ENCODE results near the gene PDXK.

Gene PDXK

DNA sequence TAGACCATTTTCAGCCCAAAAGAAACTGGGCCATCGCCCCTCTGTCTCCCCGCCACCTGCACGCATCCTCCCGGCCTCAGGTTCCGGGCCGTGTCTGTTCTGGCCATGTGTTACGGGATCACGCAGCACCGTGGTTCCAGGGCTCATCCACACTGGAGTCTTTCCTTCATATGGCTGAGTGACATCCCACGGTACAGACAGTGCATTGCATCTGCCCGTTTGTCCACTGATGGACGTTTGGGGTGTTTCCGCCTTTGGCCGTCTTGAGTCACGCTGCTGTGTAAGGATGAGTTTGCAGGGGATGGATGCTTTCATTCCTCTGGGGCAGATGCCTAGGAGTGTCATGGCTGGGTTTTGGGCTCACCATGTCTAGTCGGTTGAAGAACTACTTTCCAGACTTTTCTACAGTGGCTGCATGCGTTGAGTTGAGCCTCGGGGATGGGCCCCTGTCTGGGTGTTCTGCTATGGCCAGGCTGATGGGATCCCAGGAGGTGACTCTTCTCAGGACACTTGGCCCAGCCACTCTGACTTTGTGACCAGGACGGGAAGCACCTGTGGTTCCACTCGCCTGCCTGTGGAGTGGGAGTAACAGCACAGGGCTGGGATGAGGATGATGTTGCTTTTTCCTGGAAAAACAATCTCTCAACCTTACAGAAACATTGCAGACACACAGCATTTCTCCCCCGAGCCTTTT, 87.2 kb downstream of the PDXK start:
- Histone ChIP-seq H3K27ac (ENCODE audit: poor library complexity, severe bottlenecking) (no peak overlapping the region), H3K27me3 (ENCODE audit: insufficient read depth, poor library complexity, severe bottlenecking) (no peaks in the 10 kb centered on the region), H3K36me3 (ENCODE audit: low read depth) (peaks cover 23% of the 10 kb centered on the region), H3K4me3 (ENCODE audit: severe bottlenecking) (no peak overlapping the region), H3K4me1 (ENCODE audit: insufficient read depth, poor library complexity, severe bottlenecking) (no peaks in the 10 kb centered on the region), H3K9me3 (ENCODE audit: severe bottlenecking) (no peaks in the 10 kb centered on the region)
- no peak for ATAC-seq (ENCODE audit: low read depth)
- no peak for DNase-seq (ENCODE audit: low spot score)
- TF ChIP-seq, protein P1, sequence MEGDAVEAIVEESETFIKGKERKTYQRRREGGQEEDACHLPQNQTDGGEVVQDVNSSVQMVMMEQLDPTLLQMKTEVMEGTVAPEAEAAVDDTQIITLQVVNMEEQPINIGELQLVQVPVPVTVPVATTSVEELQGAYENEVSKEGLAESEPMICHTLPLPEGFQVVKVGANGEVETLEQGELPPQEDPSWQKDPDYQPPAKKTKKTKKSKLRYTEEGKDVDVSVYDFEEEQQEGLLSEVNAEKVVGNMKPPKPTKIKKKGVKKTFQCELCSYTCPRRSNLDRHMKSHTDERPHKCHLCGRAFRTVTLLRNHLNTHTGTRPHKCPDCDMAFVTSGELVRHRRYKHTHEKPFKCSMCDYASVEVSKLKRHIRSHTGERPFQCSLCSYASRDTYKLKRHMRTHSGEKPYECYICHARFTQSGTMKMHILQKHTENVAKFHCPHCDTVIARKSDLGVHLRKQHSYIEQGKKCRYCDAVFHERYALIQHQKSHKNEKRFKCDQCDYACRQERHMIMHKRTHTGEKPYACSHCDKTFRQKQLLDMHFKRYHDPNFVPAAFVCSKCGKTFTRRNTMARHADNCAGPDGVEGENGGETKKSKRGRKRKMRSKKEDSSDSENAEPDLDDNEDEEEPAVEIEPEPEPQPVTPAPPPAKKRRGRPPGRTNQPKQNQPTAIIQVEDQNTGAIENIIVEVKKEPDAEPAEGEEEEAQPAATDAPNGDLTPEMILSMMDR (IDR thresholded peaks at IDR 0.05; ENCODE audit: poor library complexity, severe bottlenecking) = no peak

DNA sequence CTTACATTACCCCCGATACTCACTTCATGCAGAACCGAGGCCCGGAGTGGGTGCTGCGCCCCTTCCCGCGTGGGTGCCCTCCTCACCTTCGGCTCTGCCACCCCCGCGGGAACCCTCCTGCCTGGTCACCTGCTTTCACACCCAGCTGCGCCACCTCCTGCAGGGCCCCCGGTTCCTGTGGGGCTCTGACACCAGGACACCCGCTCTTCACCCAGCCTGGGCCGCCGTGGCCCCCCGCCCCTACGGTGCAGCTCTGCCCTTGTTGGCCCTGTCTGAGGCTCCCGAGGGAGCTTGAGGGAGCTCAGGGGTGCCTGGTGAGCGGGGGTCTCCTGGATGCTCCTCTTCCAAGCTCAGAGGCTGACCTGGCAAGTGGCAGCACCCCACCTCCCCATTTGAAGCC, 89.4 kb downstream of the PDXK start:
- DNase-seq (ENCODE audit: low spot score) (no peak), ATAC-seq (ENCODE audit: low read depth) (no peak)
- Histone ChIP-seq H3K9me3 (ENCODE audit: severe bottlenecking) (no peaks in the 10 kb centered on the region), H3K4me1 (ENCODE audit: insufficient read depth, poor library complexity, severe bottlenecking) (peaks cover 15% of the 10 kb centered on the region), H3K27me3 (ENCODE audit: insufficient read depth, poor library complexity, severe bottlenecking) (no peaks in the 10 kb centered on the region), H3K27ac (ENCODE audit: poor library complexity, severe bottlenecking) (no peak overlapping the region), H3K36me3 (ENCODE audit: low read depth) (peaks cover 3% of the 10 kb centered on the region; the same call in 1 of the 2 replicates), H3K4me3 (ENCODE audit: severe bottlenecking) (no peak overlapping the region)
- TF ChIP-seq, protein P1 (IDR thresholded peaks at IDR 0.05; ENCODE audit: poor library complexity, severe bottlenecking) = no peak

DNA sequence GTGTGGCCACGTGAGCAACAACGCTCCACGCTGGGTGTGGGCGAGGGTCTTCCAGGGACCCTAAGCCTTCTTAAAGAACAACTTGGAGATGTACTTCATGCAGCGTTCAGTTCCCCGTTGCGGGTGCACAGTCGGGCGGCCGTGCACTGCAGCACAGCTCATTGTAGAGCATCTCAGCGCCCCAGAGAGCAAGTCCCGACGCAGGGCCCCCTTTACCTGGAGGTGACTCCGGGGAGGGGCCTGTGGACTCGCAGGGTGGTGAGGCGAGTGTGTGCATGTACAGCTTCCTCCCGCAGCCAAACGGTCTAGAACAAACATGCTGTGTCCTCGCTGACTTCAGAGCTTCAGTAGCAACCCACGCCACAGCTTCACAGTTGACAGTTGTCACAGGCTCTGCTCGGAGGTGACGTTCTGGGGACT, 89.9 kb downstream of the PDXK start:
- no peak overlapping the region for H3K4me3 ChIP-seq (ENCODE audit: severe bottlenecking)
- H3K36me3 ChIP-seq (ENCODE audit: low read depth) = peaks cover 3% of the 10 kb centered on the region; the same call in 1 of the 2 replicates
- H3K4me1 ChIP-seq (ENCODE audit: insufficient read depth, poor library complexity, severe bottlenecking) = peaks cover 15% of the 10 kb centered on the region
- no peak for DNase-seq (ENCODE audit: low spot score)
- no peak overlapping the region for H3K27ac ChIP-seq (ENCODE audit: poor library complexity, severe bottlenecking)
- TF ChIP-seq, protein P1 (IDR thresholded peaks at IDR 0.05; ENCODE audit: poor library complexity, severe bottlenecking) = no peak
- 0 out of 3 replicates have a peak, but pooled peaks have one; percentile 3 for ATAC-seq (ENCODE audit: low read depth)
- no peaks in the 10 kb centered on the region for H3K27me3 ChIP-seq (ENCODE audit: insufficient read depth, poor library complexity, severe bottlenecking)
- H3K9me3 ChIP-seq (ENCODE audit: severe bottlenecking) = no peaks in the 10 kb centered on the region

DNA sequence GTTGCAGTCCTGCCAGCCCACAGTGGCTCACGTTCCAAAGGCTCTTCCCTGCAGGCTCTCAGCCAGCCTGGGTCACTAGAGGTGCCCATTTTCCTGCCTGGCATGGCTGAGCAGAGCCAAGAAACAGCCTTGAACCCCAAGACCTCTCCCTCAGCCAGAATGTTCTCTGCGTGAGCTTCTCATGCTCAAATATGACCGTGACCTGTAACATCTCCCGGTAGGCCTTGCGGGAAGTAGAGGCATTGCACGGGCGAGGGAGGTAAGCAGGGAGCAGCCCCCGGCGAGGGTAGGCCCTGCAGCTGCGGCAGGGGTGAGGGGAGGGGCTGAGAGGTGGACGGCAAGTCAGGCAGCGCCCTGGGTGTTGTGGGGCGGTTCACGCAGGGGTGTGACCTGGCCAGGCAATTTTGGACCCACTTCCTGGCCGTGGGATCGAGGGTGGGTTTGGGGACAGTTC, 90.4 kb downstream of the PDXK start:
- no peaks in the 10 kb centered on the region for H3K27me3 ChIP-seq (ENCODE audit: insufficient read depth, poor library complexity, severe bottlenecking)
- no peaks in the 10 kb centered on the region for H3K9me3 ChIP-seq (ENCODE audit: severe bottlenecking)
- H3K36me3 ChIP-seq (ENCODE audit: low read depth) = peaks cover 3% of the 10 kb centered on the region; the same call in 1 of the 2 replicates
- no peak overlapping the region for H3K27ac ChIP-seq (ENCODE audit: poor library complexity, severe bottlenecking)
- TF ChIP-seq, protein P1 (IDR thresholded peaks at IDR 0.05; ENCODE audit: poor library complexity, severe bottlenecking) = no peak
- H3K4me3 ChIP-seq (ENCODE audit: severe bottlenecking) = no peak overlapping the region
- ATAC-seq (ENCODE audit: low read depth) = no peak
- DNase-seq (ENCODE audit: low spot score) = no peak
- peaks cover 15% of the 10 kb centered on the region for H3K4me1 ChIP-seq (ENCODE audit: insufficient read depth, poor library complexity, severe bottlenecking)
